ENCODE results near the gene CC2D1A.

- no peak for TF ChIP-seq EZH2 (IDR thresholded peaks at IDR 0.05; ENCODE audit: insufficient read depth, poor library complexity, severe bottlenecking)
- TF ChIP-seq EZH2phosphoT487 (IDR thresholded peaks at IDR 0.05; ENCODE audit: insufficient read depth, low read depth), result no peak
Measured at GRCh38 chr19:13861714-13862531, 44.1 kb upstream of the CC2D1A start.
